Coronary artery (tissue), 2 donors: ENCODE data around the gene GPAT3.
"Not testable (repeated sequence)": the region's sequence is repeated elsewhere in the genome, so short reads cannot be mapped to it uniquely, and the experiment has no call there.

Source experiments
- DNase-seq: peaks from one replicate; pipeline ENCODE4 v3.0.0-alpha.2; 2017; ENCODE audit warnings: low spot score
- H3K27ac ChIP-seq, 2 donors: fragments of 200-600 bp; sonication (generic); one replicate each; pipeline ENCODE4 v1.5.1; 2016 to 2019
- H3K4me3 ChIP-seq: fragments of 200-600 bp; sonication (generic); 2 replicates; pipeline ENCODE4 v1.5.1; 2016; ENCODE audit warnings: mild to moderate bottlenecking, moderate library complexity
- CTCF ChIP-seq: fragments of 200-600 bp; sonication (generic); IDR thresholded peaks from one replicate; pipeline ENCODE4 v1.5.1; 2019; ENCODE audit warnings: antibody characterized with exemption

GPAT3 gene

GRCh38 chr4:83610729-83611128 lies 74.8 kb downstream of the GPAT3 start:
- TF ChIP-seq CTCF: no peak
- DNase-seq: no peak
- Histone ChIP-seq H3K4me3 (no peak overlapping the region), H3K27ac (no peak overlapping the region)

GRCh38 chr4:83613023-83613422 lies 77.1 kb downstream of the GPAT3 start:
- DNase-seq: no peak
- H3K4me3 ChIP-seq: no peak overlapping the region
- TF ChIP-seq CTCF: no peak
- no peak overlapping the region for H3K27ac ChIP-seq

GRCh38 chr4:83613994-83614393 lies 78.1 kb downstream of the GPAT3 start:
- Histone ChIP-seq H3K4me3 (no peak overlapping the region), H3K27ac (no peak overlapping the region)
- no peak for DNase-seq
- no peak for TF ChIP-seq CTCF

GRCh38 chr4:83616252-83616651 lies 80.3 kb downstream of the GPAT3 start:
- no peak for TF ChIP-seq CTCF
- Histone ChIP-seq H3K4me3 (no peak overlapping the region), H3K27ac (no peak overlapping the region)
- DNase-seq: no peak

GRCh38 chr4:83617371-83618035 lies 81.6 kb downstream of the GPAT3 start:
- Histone ChIP-seq H3K4me3 (no peak overlapping the region), H3K27ac (no peak overlapping the region)
- DNase-seq: no peak
- TF ChIP-seq CTCF: no peak

GRCh38 chr4:83618431-83618830 lies 82.5 kb downstream of the GPAT3 start:
- Histone ChIP-seq H3K27ac (no peak overlapping the region), H3K4me3 (no peak overlapping the region)
- no peak for DNase-seq
- no peak for TF ChIP-seq CTCF

GRCh38 chr4:83618991-83619645 lies 83.2 kb downstream of the GPAT3 start:
- Histone ChIP-seq H3K4me3 (no peak overlapping the region), H3K27ac (no peak overlapping the region)
- DNase-seq: no peak
- TF ChIP-seq CTCF: no peak

- H3K4me3 ChIP-seq, H3K27ac ChIP-seq, DNase-seq: not testable (repeated sequence)
Observed at GRCh38 chr4:83622127-83622526, 86.2 kb downstream of the GPAT3 start.
